Neural crest cell (in vitro differentiated cells): ENCODE results near the gene VPS35L. TPM values are rescaled to one million over a fixed set of nuclear protein-coding genes. Genes with fewer than 3 reads are reported as not detected.

Experiments used
- DNase-seq: peaks from one replicate; pipeline ENCODE4 v3.0.0; 2021; ENCODE audit warnings: low read depth, mixed read lengths, low spot score
- H3K27ac Mint-ChIP-seq: one replicate; pipeline ENCODE4 v1.8.0; 2021; ENCODE audit warnings: mild to moderate bottlenecking, mixed read lengths; ENCODE audit not compliant: unreplicated experiment
- H3K27me3 Mint-ChIP-seq: 2 replicates; pipeline ENCODE4 v1.8.0; 2021; ENCODE audit warnings: low read depth, mild to moderate bottlenecking, mixed read lengths
- H3K36me3 Mint-ChIP-seq: 2 replicates; pipeline ENCODE4 v1.8.0; 2021; ENCODE audit warnings: low read depth, mild to moderate bottlenecking, mixed read lengths
- H3K4me1 Mint-ChIP-seq: 2 replicates; pipeline ENCODE4 v1.8.0; 2021; ENCODE audit warnings: mixed read lengths
- H3K4me3 Mint-ChIP-seq: one replicate; pipeline ENCODE4 v1.8.0; 2021; ENCODE audit warnings: mild to moderate bottlenecking, mixed read lengths
- H3K9me3 Mint-ChIP-seq: 2 replicates; pipeline ENCODE4 v1.8.0; 2021; ENCODE audit warnings: mixed read lengths
- total RNA-seq: library from RNA; stranded (reverse); gene quantifications from 2 replicates; pipeline ENCODE4 v1.2.1, GENCODE V29; 2021
- TF ChIP-seq, protein P1 (sequence below): fragments of 200-600 bp; sonication (generic); conservative IDR thresholded peaks from 2 replicates; pipeline ENCODE4 v1.5.0; 2021; ENCODE audit warnings: antibody characterized with exemption, mild to moderate bottlenecking

VPS35L gene
- total RNA-seq, 1 donor from 2014 or later: 59.1 TPM

DNA sequence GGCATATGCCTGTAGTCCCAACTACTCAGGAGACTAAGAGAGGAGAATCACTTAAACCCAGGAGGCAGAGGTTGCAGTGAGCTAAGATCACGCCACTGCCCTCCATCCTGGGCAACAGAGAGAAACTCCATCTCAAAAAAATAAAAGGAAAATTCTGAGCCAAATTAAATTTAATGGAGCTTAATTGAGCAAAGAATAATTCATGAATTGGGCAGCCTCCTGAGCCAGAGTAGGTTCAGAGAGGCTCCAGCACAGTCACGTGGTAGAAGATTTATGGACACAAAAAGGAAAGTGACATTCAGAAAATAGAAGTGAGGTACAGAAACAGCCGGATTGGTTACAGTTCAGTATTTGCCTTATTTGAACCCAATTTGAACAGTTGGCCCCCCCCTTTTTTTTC, 10.9 kb downstream of the VPS35L start:
- H3K4me3 Mint-ChIP-seq: no peak overlapping the region
- H3K27ac Mint-ChIP-seq: no peak overlapping the region
- TF ChIP-seq, protein P1, sequence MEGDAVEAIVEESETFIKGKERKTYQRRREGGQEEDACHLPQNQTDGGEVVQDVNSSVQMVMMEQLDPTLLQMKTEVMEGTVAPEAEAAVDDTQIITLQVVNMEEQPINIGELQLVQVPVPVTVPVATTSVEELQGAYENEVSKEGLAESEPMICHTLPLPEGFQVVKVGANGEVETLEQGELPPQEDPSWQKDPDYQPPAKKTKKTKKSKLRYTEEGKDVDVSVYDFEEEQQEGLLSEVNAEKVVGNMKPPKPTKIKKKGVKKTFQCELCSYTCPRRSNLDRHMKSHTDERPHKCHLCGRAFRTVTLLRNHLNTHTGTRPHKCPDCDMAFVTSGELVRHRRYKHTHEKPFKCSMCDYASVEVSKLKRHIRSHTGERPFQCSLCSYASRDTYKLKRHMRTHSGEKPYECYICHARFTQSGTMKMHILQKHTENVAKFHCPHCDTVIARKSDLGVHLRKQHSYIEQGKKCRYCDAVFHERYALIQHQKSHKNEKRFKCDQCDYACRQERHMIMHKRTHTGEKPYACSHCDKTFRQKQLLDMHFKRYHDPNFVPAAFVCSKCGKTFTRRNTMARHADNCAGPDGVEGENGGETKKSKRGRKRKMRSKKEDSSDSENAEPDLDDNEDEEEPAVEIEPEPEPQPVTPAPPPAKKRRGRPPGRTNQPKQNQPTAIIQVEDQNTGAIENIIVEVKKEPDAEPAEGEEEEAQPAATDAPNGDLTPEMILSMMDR: no peak
- peaks cover 5% of the 10 kb centered on the region for H3K9me3 Mint-ChIP-seq
- H3K27me3 Mint-ChIP-seq: no peaks in the 10 kb centered on the region
- DNase-seq: no peak
- H3K4me1 Mint-ChIP-seq: no peaks in the 10 kb centered on the region
- H3K36me3 Mint-ChIP-seq: peaks cover 18% of the 10 kb centered on the region

DNA sequence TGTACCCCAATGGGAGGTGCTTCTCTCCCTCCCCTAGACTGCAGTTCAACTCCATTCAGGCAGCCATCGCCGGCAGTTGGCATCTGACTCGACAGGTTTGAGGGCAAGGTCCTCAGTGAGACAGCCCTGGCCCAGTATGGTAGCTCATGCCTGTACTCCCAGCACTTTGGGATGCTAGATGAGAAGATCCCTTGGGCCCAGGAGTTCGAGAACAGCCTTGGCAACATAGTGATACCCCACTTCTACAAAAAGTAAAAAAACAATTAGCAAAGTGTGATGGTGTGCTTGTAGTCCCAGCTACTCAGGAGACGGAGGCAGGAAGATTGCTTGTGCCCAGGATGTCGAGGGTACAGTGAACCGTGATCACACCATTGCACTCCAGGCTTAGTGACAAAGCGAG, 12.1 kb downstream of the VPS35L start:
- Mint-ChIP-seq H3K4me3 (no peak overlapping the region), H3K27ac (no peak overlapping the region), H3K36me3 (peaks cover 14% of the 10 kb centered on the region), H3K4me1 (no peaks in the 10 kb centered on the region), H3K27me3 (no peaks in the 10 kb centered on the region), H3K9me3 (peaks cover 5% of the 10 kb centered on the region)
- TF ChIP-seq, protein P1: no peak
- no peak for DNase-seq

DNA sequence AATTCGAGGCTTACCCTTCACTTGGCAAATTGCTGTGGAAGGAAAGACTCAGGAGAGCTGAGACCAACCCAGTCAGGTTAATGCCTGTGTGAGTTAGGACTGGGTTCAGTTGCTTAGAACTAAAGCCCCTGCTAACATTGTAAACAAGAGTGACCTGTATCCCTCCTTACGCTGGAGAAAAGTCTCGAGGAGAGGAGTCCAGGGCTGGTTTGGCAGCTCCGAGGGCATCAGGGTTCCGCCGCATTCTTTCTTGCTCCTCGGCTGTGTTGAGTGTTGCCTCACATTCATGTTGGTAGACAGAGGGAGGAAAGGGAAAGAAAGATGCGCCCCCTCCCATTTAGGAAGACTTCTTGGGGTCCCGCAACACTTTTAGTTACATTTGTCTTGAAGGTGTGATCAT, 18.5 kb downstream of the VPS35L start:
- H3K27me3 Mint-ChIP-seq: no peaks in the 10 kb centered on the region

DNA sequence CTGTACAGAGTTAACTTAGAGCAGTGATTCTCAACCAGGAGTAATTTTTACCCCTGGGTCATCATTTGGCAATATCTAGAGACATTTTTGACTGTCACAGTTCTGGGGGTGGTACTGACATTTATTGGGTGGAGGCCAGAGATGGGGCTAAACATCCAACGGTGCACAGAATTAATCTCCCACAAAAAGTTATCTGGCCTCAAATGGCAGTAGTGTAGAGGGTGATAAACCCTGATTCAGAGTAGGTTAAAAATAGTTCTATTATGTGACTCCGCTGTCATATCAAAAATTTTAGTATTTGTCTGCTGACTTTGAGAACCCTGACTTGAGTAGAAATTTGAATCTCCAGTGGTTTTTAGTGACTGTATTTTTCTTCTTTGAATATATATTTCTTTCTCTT, 19.1 kb downstream of the VPS35L start:
- no peaks in the 10 kb centered on the region for H3K27me3 Mint-ChIP-seq
- peaks cover 14% of the 10 kb centered on the region for H3K4me1 Mint-ChIP-seq
- H3K9me3 Mint-ChIP-seq: no peaks in the 10 kb centered on the region
- no peak overlapping the region for H3K27ac Mint-ChIP-seq
- TF ChIP-seq, protein P1: no peak
- no peak for DNase-seq
- peaks cover 20% of the 10 kb centered on the region for H3K36me3 Mint-ChIP-seq
- no peak overlapping the region for H3K4me3 Mint-ChIP-seq

More for the DNA sequence above, 18.5 kb downstream of the VPS35L start:
- TF ChIP-seq, protein P1: no peak
- Mint-ChIP-seq H3K9me3 (no peaks in the 10 kb centered on the region), H3K27ac (no peak overlapping the region), H3K4me3 (no peak overlapping the region), H3K4me1 (peaks cover 12% of the 10 kb centered on the region), H3K36me3 (peaks cover 18% of the 10 kb centered on the region)
- no peak for DNase-seq

DNA sequence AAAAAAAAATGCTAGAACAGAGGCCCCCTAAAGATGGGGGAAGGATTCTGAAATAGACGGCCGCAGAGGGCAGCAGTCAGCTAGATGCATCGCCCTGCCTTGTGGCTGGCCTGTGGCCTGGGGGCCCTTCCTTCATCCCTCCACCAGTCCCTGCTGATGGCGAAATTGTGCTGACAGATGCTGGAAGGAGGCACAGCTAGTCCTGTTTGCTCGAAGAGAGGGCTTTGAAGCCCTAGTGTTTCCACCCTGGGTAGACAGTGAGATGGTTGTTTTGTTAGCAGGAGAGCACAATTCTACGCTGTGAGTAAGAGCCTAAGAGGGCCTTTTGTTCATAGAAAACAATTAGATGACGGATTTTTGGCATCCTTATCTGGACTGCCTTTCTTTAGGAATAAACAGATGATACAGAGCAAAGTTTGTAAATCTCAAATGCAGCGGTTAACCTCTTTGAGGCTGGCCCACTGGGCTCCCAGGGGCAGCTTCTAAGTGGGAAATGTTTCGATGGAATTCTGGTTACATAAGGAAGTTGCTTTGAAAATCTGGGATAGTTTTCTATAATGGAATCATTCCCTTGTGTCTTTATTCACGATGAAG, 23.0 kb downstream of the VPS35L start:
- TF ChIP-seq, protein P1: no peak

More for the DNA sequence above, 23.0 kb downstream of the VPS35L start:
- Mint-ChIP-seq H3K27me3 (no peaks in the 10 kb centered on the region), H3K4me1 (peaks cover 14% of the 10 kb centered on the region), H3K36me3 (peaks cover 40% of the 10 kb centered on the region), H3K27ac (peak overlapping the region; percentile 58), H3K9me3 (peaks cover 6% of the 10 kb centered on the region), H3K4me3 (no peak overlapping the region)
- peak; percentile 8 for DNase-seq
